Adrenal gland (tissue), 5 donors: ENCODE measurements around the gene MGMT.

Experiments
- CTCF ChIP-seq, 6 experiments: fragments of 450-650 bp in 4 of 6; fragments of 200-600 bp in 2 of 6; sonication (generic) in 1 of 6; IDR thresholded peaks; 1 replicate in 5 of 6; 2 replicates in 1 of 6; pipeline versions ENCODE4 v1.5.1 to v1.8.0; 2016 to 2021; ENCODE audit warnings: antibody characterized with exemption in 6 of 6, mild to moderate bottlenecking in 2 of 6, moderate library complexity in 1 of 6
- POLR2A ChIP-seq, 2 donors: fragments of 450-650 bp; IDR thresholded peaks; one replicate each; pipeline ENCODE4 v1.6.1; 2017; ENCODE audit warnings: antibody characterized with exemption in 2 of 2, mild to moderate bottlenecking in 2 of 2, moderate library complexity in 1 of 2
- donor health status: DM: no; HTN: no; CAD: no.

GRCh38 chr10:129528376-129528978 lies 61.4 kb downstream of the MGMT start:
- no peak for TF ChIP-seq POLR2A (IDR thresholded peaks at IDR 0.05)
- TF ChIP-seq CTCF (IDR thresholded peaks at IDR 0.05), result no peak
